Measurements from ENCODE around the gene KLHDC10.

GRCh38 chr7:130069179-130069977 is 956 bp upstream of the KLHDC10 start:
- TF ChIP-seq CTCF (IDR thresholded peaks at IDR 0.05; ENCODE audit: insufficient read depth, low read length, poor library complexity, severe bottlenecking) (no peak), EZH2phosphoT487 (conservative IDR thresholded peaks at IDR 0.05; ENCODE audit: low read length) (no peak)
